GM21515 (cell line): ENCODE results near the gene AP3B2.
"Not testable (repeated sequence)": the region's sequence is repeated elsewhere in the genome, so short reads cannot be mapped to it uniquely, and the experiment has no call there.

ENCODE experiments used
- ATAC-seq: cut with Tn5 transposase; IDR thresholded peaks from one replicate; pipeline ENCODE4 v1.9.1; 2021; ENCODE audit not compliant: unreplicated experiment

AP3B2 gene, protein sequence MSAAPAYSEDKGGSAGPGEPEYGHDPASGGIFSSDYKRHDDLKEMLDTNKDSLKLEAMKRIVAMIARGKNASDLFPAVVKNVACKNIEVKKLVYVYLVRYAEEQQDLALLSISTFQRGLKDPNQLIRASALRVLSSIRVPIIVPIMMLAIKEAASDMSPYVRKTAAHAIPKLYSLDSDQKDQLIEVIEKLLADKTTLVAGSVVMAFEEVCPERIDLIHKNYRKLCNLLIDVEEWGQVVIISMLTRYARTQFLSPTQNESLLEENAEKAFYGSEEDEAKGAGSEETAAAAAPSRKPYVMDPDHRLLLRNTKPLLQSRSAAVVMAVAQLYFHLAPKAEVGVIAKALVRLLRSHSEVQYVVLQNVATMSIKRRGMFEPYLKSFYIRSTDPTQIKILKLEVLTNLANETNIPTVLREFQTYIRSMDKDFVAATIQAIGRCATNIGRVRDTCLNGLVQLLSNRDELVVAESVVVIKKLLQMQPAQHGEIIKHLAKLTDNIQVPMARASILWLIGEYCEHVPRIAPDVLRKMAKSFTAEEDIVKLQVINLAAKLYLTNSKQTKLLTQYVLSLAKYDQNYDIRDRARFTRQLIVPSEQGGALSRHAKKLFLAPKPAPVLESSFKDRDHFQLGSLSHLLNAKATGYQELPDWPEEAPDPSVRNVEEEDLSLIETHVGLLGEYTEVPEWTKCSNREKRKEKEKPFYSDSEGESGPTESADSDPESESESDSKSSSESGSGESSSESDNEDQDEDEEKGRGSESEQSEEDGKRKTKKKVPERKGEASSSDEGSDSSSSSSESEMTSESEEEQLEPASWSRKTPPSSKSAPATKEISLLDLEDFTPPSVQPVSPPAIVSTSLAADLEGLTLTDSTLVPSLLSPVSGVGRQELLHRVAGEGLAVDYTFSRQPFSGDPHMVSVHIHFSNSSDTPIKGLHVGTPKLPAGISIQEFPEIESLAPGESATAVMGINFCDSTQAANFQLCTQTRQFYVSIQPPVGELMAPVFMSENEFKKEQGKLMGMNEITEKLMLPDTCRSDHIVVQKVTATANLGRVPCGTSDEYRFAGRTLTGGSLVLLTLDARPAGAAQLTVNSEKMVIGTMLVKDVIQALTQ

DNA sequence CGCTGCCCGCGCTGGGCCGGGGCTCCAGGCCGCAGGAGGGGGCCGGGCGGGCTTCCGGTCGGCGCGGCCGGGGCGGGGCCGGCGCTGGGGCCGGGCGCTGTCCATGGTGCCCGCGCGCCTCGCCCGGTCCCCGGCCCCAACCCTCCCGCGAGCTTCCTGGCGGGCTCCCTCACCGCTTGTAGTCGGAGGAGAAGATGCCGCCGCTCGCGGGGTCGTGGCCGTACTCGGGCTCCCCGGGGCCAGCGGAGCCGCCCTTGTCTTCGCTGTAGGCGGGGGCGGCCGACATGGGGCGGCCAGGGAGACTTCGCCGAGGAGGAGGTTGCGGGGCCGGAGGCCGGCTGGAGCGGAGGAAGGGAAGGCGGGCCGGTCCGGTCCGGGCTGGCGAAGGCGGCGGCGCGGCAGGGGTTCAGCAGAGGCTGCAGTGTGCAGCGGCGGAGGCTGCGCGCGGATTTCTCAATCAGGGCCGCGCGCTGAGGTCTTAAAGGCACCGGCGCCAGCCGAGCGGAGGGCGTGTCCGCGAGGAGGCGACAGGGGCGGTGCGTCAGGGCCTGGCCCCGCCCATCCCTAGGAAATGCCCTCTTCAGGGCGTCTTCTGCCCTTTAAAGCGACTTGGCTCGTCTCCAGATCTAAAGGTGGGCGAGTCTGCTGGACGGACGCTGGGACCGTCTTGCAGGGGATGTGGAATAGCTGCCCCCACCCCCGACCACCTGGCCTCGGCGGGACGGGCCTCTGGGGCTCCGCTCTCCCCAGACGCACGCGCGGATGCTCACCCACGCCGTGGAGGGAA lies at the start of gene AP3B2:
AP3B2 (minus strand) TSS at position 455 of the 787 bp plus-strand sequence; CDS start at position 286, 169 bp downstream.
- peak; percentile 93 for ATAC-seq

DNA sequence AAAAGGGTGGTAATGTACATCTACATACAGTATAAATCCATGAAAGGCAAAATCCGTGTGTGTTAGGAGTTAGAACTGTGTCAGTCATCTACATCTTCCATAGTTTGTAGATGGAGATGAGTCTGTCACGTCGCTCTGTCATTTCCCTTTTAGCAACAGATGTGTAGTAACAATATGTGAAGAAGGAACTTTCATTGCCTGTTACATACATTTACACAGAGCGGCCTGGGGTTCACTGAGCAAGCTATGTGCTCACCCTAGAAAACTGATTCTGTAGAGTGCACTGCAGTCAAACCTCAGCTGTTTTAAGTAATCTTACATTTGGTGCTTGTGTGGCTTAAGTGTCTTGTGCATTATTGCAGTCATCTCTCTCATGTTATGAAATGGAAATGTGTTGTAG lies 41.6 kb upstream of the AP3B2 start:
- ATAC-seq, result no peak

DNA sequence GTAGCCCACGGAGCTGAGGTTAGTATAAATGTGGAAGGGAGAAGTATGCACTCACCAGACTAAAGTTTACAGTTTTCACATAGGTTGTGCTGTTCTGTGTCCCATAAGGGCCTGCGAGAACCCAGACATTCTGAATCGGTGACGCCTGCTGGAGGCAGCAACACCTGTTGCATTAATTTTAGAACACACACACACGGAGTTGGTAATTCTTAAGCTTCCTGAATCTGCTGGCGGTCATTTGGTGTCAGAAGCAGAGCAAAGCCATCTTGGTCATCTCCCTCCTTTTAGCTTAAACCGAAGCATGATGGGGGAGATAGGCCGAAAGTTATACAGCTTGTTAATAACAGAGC lies 41.1 kb upstream of the AP3B2 start:
- peak; percentile 37 for ATAC-seq

DNA sequence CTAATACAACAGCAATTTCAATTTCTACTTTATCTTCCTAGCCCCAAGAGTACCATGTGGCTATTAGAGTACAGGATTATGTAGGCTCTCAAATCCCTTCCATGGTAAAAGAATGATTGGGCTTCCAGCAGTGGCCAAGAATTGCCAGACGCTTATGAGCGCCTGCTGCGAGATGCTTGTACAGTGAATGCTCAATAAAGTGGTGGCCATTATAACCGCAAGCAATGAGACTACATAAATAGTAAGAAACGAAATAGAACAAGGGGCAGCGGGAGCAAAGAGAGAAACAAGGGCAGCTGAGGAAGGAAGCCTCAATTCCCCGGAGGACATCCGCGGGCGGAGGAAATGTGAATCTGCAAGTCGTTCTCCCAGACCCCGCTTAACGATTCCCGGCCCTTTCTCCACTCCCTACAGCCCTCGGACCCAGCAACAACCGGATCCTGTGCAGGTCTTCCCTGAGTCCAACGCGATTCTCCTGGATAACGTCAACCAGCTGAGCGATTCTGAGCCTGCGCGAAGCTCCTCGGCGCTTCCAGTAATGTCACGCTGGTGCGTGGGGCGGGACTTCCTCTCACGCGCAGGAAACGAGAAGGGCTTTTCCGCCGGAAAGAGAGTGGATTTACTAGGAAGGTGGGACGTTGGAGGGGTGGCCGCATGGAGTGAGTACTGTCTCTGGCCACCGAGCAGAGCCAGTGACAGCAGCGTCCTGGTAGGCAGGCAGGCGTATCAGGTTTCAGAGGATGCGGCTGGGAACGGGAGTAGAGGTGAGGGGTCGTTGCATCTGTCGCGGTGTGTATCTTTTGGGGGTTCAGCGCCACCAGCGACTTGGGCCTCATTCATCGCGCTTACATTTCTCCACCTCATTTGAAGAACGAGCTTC lies 40.5 kb upstream of the AP3B2 start:
- peak; percentile 94 for ATAC-seq

DNA sequence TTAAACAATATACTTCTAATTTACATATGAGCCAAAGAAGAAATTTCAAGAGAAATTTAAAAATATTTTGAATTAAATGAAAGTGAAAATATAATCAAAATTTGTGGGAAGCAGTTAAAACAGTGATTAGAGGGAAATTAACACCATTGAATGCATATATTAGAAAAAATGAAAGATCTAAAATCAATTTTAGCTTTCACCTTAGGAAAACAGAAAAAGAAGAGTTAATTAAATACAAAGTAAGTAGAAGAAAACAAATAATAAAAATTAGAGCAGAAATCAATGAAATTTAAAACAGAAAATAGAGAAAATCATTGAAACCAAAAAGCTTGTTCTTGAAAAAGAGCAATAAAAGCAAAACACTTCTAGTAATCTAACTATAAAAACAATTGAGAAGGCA lies 38.6 kb upstream of the AP3B2 start:
- no peak for ATAC-seq

DNA sequence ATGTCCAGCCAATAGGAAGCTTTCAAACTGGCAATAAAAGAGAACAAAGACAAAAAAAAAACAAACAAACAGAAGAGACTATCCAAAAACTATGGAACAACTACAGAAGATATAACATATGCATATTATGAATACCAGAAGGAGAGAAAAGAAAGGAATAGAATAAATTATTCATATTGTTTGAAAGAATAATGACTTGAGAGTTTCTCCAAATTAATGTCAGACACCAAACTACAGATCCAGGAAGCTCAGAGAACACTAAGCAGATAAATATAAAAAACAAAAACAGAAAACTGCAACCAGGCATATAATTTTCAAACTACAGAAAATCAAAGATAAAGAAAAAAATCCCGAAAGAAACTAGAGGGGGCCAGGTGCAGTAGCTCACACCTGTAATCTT lies 34.1 kb upstream of the AP3B2 start:
- no peak for ATAC-seq

DNA sequence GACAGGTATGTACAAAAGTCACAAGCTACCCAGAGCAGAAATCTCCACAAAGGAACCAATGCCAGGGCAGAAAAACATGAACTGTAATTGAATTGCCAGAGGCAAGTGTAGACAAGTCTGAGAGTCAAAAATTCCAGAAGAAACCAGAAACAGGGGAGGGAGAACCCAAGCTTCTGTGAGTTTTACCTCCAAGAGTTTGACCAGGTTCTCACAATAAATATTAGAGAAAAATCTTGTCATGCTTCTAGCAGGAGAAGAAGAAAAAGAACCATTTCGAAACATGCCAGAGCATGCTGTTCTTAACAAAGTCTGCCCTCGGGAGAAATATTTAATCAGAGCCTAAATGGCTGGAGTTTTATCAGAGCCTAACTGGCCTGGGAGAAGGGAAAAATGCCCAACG lies 32.5 kb upstream of the AP3B2 start:
- no peak for ATAC-seq

DNA sequence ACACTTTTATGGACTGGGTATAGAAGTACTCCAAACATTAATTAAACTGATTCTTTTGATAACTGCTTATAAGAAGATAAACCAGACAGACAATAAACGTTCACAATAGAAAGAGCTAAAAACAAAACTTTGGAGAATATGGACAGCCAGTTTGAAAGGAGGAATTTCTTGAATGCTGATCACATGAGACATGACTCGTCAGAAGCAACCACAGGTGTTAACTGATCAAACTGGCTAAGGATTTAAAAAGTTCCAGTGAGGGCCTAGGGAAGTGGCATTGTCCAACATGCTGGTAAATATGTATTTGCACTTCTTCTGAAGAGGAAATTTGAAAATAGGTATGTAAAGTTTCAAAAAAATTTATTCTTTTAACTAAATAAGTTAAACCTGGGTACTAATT lies 29.4 kb upstream of the AP3B2 start:
- ATAC-seq, result no peak

DNA sequence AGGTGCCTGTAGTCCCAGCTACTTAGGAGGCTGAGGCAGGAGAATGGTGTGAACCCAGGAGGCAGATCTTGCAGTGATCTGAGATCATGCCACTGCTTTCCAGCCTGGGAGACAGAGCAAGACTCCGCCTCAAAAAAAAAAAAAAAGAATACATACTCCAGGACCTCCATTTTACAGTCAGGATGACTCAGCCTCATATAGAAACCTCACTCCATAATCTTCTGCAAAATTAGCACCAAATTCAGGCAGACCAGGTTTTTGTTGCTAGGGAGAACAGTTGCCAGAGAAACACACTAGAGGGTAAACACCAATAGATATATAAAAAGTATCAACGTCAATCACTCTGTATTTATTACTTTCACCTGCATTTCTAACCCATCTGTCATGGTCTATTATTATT lies 28.3 kb upstream of the AP3B2 start:
- ATAC-seq, result no peak

DNA sequence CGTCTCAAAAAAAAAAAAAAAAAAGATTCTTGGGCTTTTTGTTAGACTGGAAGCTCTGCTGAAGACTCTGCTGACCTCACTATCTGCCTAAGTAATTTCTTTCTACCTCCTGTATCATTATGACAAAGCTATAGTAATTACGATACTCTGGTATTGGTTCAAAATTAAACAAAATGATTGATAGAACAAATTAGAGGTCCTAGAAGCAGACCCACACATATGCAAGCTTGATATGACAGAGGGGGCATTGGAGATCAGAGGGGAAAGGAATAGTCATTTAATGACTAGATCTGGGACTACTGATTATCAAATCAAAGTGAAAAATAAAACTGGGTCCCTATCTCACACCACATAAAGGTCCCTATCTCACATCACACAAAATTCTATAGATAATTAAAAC lies 21.9 kb upstream of the AP3B2 start:
- ATAC-seq, result no peak

DNA sequence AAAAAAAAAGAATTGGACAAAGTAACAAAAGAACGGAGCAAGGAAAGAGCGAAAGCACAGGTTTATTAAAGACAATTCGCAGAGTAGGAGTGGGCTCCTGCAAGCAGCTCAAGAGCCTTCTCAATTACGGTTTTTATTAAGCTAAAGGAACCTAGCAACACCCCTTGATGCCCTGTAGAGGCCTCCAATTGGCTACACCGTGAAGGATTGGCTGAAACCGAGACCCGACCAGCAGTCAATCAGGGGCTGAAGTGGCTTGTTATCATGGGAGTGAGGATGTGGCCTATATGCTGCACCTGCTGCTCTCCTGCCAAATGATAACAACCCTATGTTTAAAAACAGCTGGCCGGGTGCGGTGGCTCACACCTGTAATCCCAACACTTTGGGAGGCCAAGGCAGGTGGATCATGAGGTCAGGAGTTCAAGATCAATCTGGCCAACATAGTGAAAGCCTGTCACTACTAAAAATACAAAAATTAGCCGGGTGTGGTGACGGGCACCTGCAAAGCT lies 20.4 kb upstream of the AP3B2 start:
- no peak for ATAC-seq

DNA sequence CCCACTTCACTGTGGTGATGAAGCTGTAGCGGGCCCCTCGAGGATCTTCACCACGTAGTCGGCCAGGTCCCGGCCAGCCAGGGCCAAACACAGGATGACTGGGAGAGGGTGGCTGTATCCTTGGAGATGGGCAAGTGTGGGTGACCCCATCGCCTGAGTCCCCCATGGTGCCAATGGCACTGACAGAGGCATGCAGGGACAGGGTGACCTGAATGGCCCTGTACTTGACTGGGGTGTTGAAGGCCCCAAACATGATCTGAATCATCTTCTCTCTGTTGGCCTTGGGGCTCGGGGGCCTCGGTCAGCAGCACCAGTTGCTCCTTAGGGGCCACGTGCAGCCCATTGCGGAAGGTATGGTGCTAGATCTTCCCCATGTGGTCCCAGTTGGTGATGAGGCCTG lies 17.1 kb upstream of the AP3B2 start:
- ATAC-seq, result no peak

DNA sequence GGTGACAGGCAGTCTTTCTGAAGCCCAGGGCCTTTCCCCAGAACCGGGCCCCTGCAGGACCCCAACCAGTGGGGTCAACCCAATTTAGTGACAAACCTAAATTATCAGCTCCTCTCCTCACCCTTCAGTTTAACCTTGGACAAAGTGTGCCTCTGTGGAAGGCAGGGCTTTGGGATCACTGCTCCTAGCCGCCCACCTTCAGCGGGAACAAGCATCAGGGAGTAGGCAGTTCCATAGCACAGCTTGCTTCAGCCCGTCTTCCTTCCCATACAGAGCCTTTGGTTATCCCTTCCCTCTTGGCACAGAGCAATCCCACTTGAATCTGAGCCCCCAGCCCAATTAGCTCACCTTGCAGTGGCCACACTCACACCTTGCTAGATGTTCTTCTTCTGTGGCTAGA lies 5.3 kb upstream of the AP3B2 start:
- ATAC-seq, result no peak

DNA sequence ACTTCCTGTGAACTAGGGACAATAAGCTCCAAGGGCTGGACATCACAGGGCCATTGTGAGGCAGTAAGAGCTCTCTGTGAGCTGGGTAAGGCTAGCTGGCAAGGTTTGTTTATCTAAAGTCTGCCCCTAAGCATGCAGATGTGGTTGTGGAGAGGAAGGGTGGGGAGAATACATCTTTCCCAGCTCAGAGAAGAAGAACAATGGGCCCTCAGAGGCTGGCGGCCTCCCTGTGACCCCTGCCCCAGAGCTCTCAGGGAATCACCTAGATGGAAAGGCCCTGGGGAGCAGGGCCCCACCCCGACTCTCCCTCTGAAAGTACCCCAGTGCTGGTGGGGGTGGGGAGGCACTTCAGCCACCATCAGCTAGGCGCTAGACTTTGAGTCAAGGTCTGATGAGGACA lies 4.3 kb upstream of the AP3B2 start:
- no peak for ATAC-seq

DNA sequence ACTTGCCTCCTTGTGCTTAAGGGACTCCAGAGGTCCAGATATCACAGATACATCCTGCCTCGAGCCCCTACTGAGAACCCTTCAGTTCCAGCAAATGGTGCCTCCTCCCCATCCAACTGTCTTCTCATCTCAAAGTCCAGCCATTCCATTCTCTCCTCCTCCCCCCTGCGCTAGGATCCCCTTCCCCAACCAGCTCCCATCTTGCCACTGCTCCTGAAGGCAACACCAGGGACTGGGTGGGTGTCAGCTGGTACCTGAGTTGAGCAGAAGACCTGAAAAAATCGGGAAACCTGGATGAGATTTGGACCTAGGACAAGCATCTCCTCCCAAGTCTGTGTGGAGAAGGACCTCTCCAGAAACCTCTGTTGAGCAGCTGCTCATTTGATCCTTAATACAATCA lies 2.4 kb upstream of the AP3B2 start:
- ATAC-seq, result no peak

DNA sequence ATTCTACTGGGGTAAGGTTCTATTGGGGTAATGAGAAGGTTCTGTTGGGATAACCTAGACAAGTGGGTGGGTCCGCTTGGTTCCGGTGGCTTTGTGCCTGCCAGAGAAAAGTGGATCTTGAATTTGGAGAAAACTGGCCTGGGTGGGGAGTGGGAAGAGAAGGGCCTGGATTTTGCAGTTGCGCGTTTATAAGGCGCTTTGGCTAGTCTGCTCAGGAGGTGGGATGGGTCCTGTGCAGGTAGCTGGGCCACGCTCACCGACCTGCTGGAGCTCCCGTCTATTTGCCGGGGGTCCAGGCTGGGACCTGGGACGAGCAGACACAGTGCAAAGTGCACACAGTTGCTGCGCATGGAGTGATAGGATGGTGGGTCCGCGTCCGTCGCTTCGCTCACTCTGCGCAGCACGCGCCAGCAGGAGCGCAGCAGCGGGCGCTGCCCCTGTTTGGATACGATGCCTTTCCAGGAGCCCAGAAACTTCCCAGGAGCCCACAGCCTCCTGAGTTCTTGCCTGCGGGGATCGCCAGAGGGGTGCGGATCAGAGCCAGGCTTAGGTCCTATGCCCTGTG lies 1.3 kb upstream of the AP3B2 start:
- ATAC-seq, result no peak

DNA sequence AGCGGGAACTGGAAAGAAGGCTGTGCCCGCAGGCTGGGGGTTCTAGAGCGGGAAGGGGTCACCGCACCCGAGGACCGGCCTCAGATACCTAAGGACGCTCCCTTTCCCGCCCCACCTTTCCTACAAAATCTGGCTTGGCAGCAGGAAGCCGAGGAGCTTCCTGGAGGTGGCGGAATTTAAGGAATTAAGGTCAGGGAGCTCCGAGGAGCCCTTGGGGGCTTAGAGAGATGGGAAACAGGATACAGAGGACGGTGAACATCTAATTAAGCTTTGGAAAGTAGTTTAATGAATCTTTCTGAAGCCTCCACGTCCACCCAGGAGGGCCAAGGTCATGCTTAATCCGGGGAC lies 507 bp upstream of the AP3B2 start:
- no peak for ATAC-seq

DNA sequence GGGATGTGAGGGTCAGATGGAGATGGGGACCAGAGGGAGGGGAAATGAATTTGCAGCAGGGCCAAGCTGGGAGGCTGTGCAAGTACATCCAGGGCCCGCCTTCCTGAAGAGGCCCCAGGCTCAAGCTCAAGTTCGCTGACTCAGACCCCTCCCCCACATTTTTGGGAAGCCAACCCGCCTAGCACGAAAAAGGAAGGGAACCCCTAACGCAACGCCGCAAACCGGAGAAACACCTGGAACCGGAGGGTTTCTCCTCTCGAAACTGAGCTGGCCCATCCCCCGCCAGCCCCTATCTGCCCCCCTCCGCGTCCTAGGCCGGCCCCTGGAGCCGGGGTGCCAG lies 624 bp downstream of the AP3B2 start:
- no peak for ATAC-seq

DNA sequence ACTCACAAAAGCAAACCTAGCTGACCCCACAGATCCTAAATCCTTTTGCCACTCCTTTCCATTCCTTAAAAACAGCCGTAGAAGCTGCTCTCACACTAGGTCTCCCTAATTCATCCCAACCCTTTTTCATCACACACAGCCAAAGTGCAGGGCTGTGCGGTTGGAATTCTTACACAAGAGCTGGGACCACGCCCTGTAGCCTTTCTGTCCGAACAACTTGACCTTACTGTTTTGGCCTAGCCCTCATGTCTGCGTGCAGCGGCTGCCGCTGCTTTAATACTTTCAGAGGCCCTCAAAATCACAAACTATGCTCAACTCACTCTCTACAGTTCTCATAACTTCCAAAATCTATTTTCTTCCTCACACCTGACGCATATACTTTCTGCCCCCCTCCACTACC lies 3.8 kb downstream of the AP3B2 start:
- ATAC-seq, result not testable (repeated sequence)

DNA sequence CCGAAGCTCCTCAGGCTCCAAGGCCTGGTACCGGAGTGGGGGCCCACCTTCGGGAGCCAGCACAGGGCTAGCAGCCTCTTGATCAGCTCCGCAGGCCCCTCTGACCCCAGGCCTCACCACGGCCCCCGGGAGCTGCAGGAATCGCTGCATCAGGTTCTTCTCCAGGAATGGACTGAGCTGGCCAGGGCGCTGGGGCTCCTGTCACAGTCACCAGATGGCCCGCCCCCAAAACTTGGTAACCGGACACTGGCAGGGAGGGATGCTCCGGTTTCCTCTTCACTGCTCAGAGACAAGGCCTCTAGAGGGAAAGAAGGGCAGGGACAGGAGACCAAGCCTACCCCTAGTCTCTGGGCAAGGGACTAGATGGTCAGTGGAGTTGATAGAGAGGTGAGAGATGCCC lies 9.9 kb downstream of the AP3B2 start:
- ATAC-seq, result no peak
